ENCODE data around the gene PLCXD1. TPM values are rescaled to one million over a fixed set of nuclear protein-coding genes. Genes with fewer than 3 reads are reported as not detected.

The PLCXD1 gene
- total and polyA plus RNA-seq, 9 donors: 2.6 to 19.4 (median 11.8) TPM

- intact Hi-C loops (cut with DNase I): no loop called here
- H3K27me3 ChIP-seq: no peaks in the 10 kb centered on the region
- no peaks in the 10 kb centered on the region for H3K4me1 ChIP-seq (ENCODE audit: insufficient read depth)
- H3K36me3 ChIP-seq: no peaks in the 10 kb centered on the region
- WGBS, 3 donors: 92 to 96% (median 96%) methylated on average over 36 of the region's 36 CpGs
- TF ChIP-seq POLR2A (IDR thresholded peaks at IDR 0.05): no peak
- TF ChIP-seq CTCF (IDR thresholded peaks at IDR 0.05): no peak
- TF ChIP-seq EP300 (IDR thresholded peaks at IDR 0.05): no peak
- no peak overlapping the region for H3K4me3 ChIP-seq
- peak in 3 of 5 donors; percentile 12 to 29 (median 20) for DNase-seq
- H3K9me3 ChIP-seq: no peaks in the 10 kb centered on the region
- no peak overlapping the region for H3K27ac ChIP-seq
Measured at GRCh38 chrX:341541-342101, 60.4 kb downstream of the PLCXD1 start.

- H3K4me1 ChIP-seq (ENCODE audit: insufficient read depth): no peaks in the 10 kb centered on the region
- no peak overlapping the region for H3K27ac ChIP-seq
- H3K9me3 ChIP-seq: no peaks in the 10 kb centered on the region
- no peak overlapping the region for H3K4me3 ChIP-seq
- no peaks in the 10 kb centered on the region for H3K36me3 ChIP-seq
- intact Hi-C loops (cut with DNase I): no loop called here
- TF ChIP-seq POLR2A (IDR thresholded peaks at IDR 0.05) (no peak), EP300 (IDR thresholded peaks at IDR 0.05) (no peak), CTCF (IDR thresholded peaks at IDR 0.05) (no peak)
- H3K27me3 ChIP-seq: no peaks in the 10 kb centered on the region
- WGBS, 3 donors: 97 to 98% (median 98%) methylated on average over 41 to 47 of the region's 47 CpGs
- peak in 2 of 5 donors; percentile 16 to 30 for DNase-seq
Measured at GRCh38 chrX:344371-344901, 63.3 kb downstream of the PLCXD1 start.

GRCh38 chrX:345020-345925, 64.1 kb downstream of the PLCXD1 start:
- Histone ChIP-seq H3K4me3 (no peak overlapping the region), H3K27ac (no peak overlapping the region), H3K36me3 (no peaks in the 10 kb centered on the region), H3K4me1 (ENCODE audit: insufficient read depth) (no peaks in the 10 kb centered on the region), H3K27me3 (no peaks in the 10 kb centered on the region), H3K9me3 (no peaks in the 10 kb centered on the region)
- TF ChIP-seq POLR2A (IDR thresholded peaks at IDR 0.05): no peak
- no peak for TF ChIP-seq CTCF (IDR thresholded peaks at IDR 0.05)
- peak in 1 of 5 donors; percentile 21 for DNase-seq
- 94 to 98% (median 96%) methylated on average over 45 to 63 of the region's 63 CpGs for WGBS, 3 donors
- intact Hi-C loops (cut with DNase I): no loop called here

GRCh38 chrX:346034-346813, 65.0 kb downstream of the PLCXD1 start:
- H3K4me3 ChIP-seq: no peak overlapping the region
- H3K27me3 ChIP-seq: no peaks in the 10 kb centered on the region
- no peak for TF ChIP-seq CTCF (IDR thresholded peaks at IDR 0.05)
- TF ChIP-seq EP300 (IDR thresholded peaks at IDR 0.05): no peak
- no peak for TF ChIP-seq POLR2A (IDR thresholded peaks at IDR 0.05)
- H3K4me1 ChIP-seq (ENCODE audit: insufficient read depth): no peaks in the 10 kb centered on the region
- DNase-seq: peak in 2 of 5 donors; percentile 15 to 29
- H3K27ac ChIP-seq: no peak overlapping the region
- 95 to 98% (median 95%) methylated on average over 70 to 75 of the region's 75 CpGs for WGBS, 3 donors
- no peaks in the 10 kb centered on the region for H3K36me3 ChIP-seq
- H3K9me3 ChIP-seq: no peaks in the 10 kb centered on the region
- intact Hi-C loops (cut with DNase I): no loop called here

Measured in ovary (tissue), 9 donors.